HEK293 (cell line): ENCODE data around the gene LDLRAD2.

Source experiments
- CTCF ChIA-PET: fragments of 350-600 bp; formaldehyde crosslinking; extraction: SDS; loops from one replicate; lab custom pipeline; 2021; ENCODE audit warnings: antibody characterized with exemption; lab: Yijun Ruan, JAX
- POLR2A ChIA-PET: fragments of 300-600 bp; formaldehyde crosslinking; extraction: SDS; loops from one replicate; lab custom pipeline; 2020; ENCODE audit warnings: antibody characterized with exemption, inconsistent platforms; lab: Yijun Ruan, JAX
- H3K27ac ChIP-seq: fragments of 200-500 bp; sonication (Bioruptor generic); 2 replicates; pipeline ENCODE4 v1.5.1; 2014; ENCODE audit warnings: low read depth, low read length, control low read depth, inconsistent platforms; ENCODE audit errors: extremely low read depth
- H3K36me3 ChIP-seq, 2 experiments: fragments of 200-500 bp in 1 of 2; sonication (Bioruptor generic) in 1 of 2; 1 replicate in 1 of 2; 2 replicates in 1 of 2; pipeline ENCODE4 v1.5.1; 2014 to 2017; ENCODE audit warnings: inconsistent platforms in 2 of 2, low read length in 2 of 2; ENCODE audit not compliant: control insufficient read depth in 2 of 2, insufficient read depth in 1 of 2
- H3K4me1 ChIP-seq: fragments of 200-500 bp; sonication (Bioruptor generic); 2 replicates; pipeline ENCODE4 v1.5.1; 2014; ENCODE audit warnings: mild to moderate bottlenecking, low read length, inconsistent platforms; ENCODE audit not compliant: control insufficient read depth, insufficient read depth
- H3K4me3 ChIP-seq: 2 replicates; pipeline ENCODE4 v1.5.1; 2011; ENCODE audit warnings: low read depth, mild to moderate bottlenecking, control low read depth, low read length, moderate library complexity
- H3K9me3 ChIP-seq: fragments of 200-500 bp; sonication (Bioruptor generic); 2 replicates; pipeline ENCODE4 v1.5.1; 2014; ENCODE audit warnings: low read depth, low read length, inconsistent platforms; ENCODE audit not compliant: control insufficient read depth, insufficient read depth
- GLIS1 ChIP-seq: fragments of 450-650 bp; formaldehyde crosslinking; IDR thresholded peaks from 2 replicates; pipeline ENCODE4 v1.5.1; 2016; ENCODE audit warnings: missing biosample characterization, missing genetic modification characterization
- IKZF3 ChIP-seq: fragments of 450-650 bp; IDR thresholded peaks from 2 replicates; pipeline ENCODE4 v1.5.0; 2018; ENCODE audit warnings: missing biosample characterization, mild to moderate bottlenecking, missing genetic modification characterization, moderate library complexity
- KLF7 ChIP-seq: fragments of 450-650 bp; formaldehyde crosslinking; IDR thresholded peaks from 2 replicates; pipeline ENCODE4 v1.5.1; 2016; ENCODE audit warnings: missing biosample characterization, missing genetic modification characterization, borderline replicate concordance
- MEIS1 ChIP-seq: sonication (generic); formaldehyde crosslinking; IDR thresholded peaks from 2 replicates; pipeline ENCODE4 v1.8.1; 2022; ENCODE audit warnings: missing genetic modification reagents, mild to moderate bottlenecking, borderline replicate concordance
- MZF1 ChIP-seq: fragments of 450-650 bp; formaldehyde crosslinking; IDR thresholded peaks from 2 replicates; pipeline ENCODE4 v1.5.1; 2017; ENCODE audit warnings: missing biosample characterization, missing genetic modification characterization, borderline replicate concordance
- SALL2 ChIP-seq: fragments of 450-650 bp; formaldehyde crosslinking; IDR thresholded peaks from 2 replicates; pipeline ENCODE4 v1.5.0; 2017; ENCODE audit warnings: missing biosample characterization, mild to moderate bottlenecking, missing genetic modification characterization, borderline replicate concordance
- TRIM28 ChIP-seq: IDR thresholded peaks from 2 replicates; pipeline ENCODE4 v1.6.1; 2011; ENCODE audit warnings: low read length, control low read depth, borderline replicate concordance
- ZFP37 ChIP-seq: fragments of 450-650 bp; formaldehyde crosslinking; IDR thresholded peaks from 2 replicates; pipeline ENCODE4 v1.5.1; 2016; ENCODE audit warnings: missing biosample characterization, missing genetic modification characterization
- ZNF112 ChIP-seq: fragments of 450-650 bp; formaldehyde crosslinking; IDR thresholded peaks from 2 replicates; pipeline ENCODE4 v1.5.0; 2017; ENCODE audit warnings: missing biosample characterization, missing genetic modification characterization
- ZNF174 ChIP-seq: fragments of 450-650 bp; formaldehyde crosslinking; IDR thresholded peaks from 2 replicates; pipeline ENCODE4 v1.5.0; 2017; ENCODE audit warnings: missing biosample characterization, mild to moderate bottlenecking, missing genetic modification characterization
- ZNF175 ChIP-seq: fragments of 450-650 bp; formaldehyde crosslinking; IDR thresholded peaks from 2 replicates; pipeline ENCODE4 v1.5.1; 2016; ENCODE audit warnings: missing biosample characterization, missing genetic modification characterization
- ZNF2 ChIP-seq: fragments of 450-650 bp; formaldehyde crosslinking; IDR thresholded peaks from 2 replicates; pipeline ENCODE4 v1.5.1; 2016; ENCODE audit warnings: missing biosample characterization, missing genetic modification characterization
- ZNF202 ChIP-seq: fragments of 450-650 bp; formaldehyde crosslinking; IDR thresholded peaks from 2 replicates; pipeline ENCODE4 v1.5.1; 2016; ENCODE audit warnings: missing biosample characterization, missing genetic modification characterization, borderline replicate concordance
- ZNF24 ChIP-seq: fragments of 450-650 bp; formaldehyde crosslinking; IDR thresholded peaks from 2 replicates; pipeline ENCODE4 v1.5.1; 2016; ENCODE audit warnings: missing biosample characterization, missing genetic modification characterization
- ZNF549 ChIP-seq: fragments of 450-650 bp; IDR thresholded peaks from 2 replicates; pipeline ENCODE4 v1.5.1; 2018; ENCODE audit warnings: missing biosample characterization, missing genetic modification characterization, mild to moderate bottlenecking, inconsistent platforms, moderate library complexity
- ZNF555 ChIP-seq: fragments of 450-650 bp; formaldehyde crosslinking; conservative IDR thresholded peaks from 2 replicates; pipeline ENCODE4 v1.5.1; 2017; ENCODE audit warnings: missing biosample characterization, mild to moderate bottlenecking, missing genetic modification characterization, inconsistent platforms
- ZNF621 ChIP-seq: fragments of 450-650 bp; formaldehyde crosslinking; IDR thresholded peaks from 2 replicates; pipeline ENCODE4 v1.5.1; 2017; ENCODE audit warnings: missing biosample characterization, missing genetic modification characterization
- ZNF623 ChIP-seq: fragments of 450-650 bp; formaldehyde crosslinking; IDR thresholded peaks from 2 replicates; pipeline ENCODE4 v1.5.1; 2016; ENCODE audit warnings: missing biosample characterization, missing genetic modification characterization
- ZNF660 ChIP-seq: fragments of 450-650 bp; IDR thresholded peaks from 2 replicates; pipeline ENCODE4 v1.5.1; 2018; ENCODE audit warnings: missing biosample characterization, mild to moderate bottlenecking, missing genetic modification characterization
- ZNF670 ChIP-seq: fragments of 450-650 bp; formaldehyde crosslinking; IDR thresholded peaks from 2 replicates; pipeline ENCODE4 v1.5.1; 2016; ENCODE audit warnings: missing biosample characterization, missing genetic modification characterization, low read depth
- ZNF837 ChIP-seq: fragments of 450-650 bp; formaldehyde crosslinking; IDR thresholded peaks from 2 replicates; pipeline ENCODE4 v1.5.1; 2016; ENCODE audit warnings: missing biosample characterization, missing genetic modification characterization
- TF ChIP-seq, protein P1 (sequence below): fragments of 450-650 bp; formaldehyde crosslinking; IDR thresholded peaks from 2 replicates; pipeline ENCODE4 v1.5.1; 2016; ENCODE audit warnings: missing biosample characterization, missing genetic modification characterization

The LDLRAD2 gene, protein sequence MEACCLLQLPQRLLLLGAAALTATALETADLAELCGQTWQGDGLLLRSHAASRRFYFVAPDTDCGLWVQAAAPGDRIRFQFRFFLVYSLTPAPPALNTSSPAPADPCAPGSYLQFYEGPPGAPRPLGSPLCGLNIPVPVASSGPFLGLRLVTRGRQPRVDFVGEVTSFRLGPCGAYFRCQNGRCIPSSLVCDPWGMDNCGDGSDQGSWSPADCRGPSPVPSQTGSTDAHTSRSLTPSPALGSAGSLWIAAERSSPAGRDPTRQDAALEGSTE

DNA sequence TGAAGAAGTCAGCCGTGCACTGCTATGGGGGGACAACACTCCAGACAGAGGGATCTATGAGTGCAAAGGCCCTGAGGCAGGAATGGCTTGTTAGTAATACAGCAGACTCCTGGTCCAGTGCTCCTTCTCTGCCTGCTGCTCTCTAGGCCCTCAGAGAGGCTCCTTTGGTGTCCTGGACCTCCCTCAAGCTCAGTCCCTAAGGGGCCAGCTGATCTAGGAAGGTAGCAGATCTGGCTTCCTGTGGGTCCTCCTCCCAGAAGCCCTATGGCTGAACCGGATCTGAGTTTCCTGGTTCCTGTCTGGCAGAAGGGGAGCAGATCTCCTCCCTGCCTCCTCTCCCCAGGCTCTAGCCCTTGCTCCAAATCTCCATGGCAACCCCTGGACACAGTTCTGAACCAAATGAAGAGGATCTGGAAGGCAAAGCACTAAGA, at the start of gene LDLRAD2:
TSS of gene LDLRAD2 (plus strand) at position 391 of the 431 bp plus-strand sequence. CDS start 187 bp downstream, outside the sequence.
- no peaks in the 10 kb centered on the region for H3K4me1 ChIP-seq
- no peak within 1 kb of the TSS for H3K27ac ChIP-seq
- CTCF ChIA-PET, result interaction anchor here (0.7 kb wide), 1 partner anchor 91 kb away, joined by 3 read pairs; no protein-coding TSS in a partner anchor
- TF ChIP-seq ZNF623 (tag by site-specific recombination), result peak; percentile 89
- peak; percentile 45 for TF ChIP-seq GLIS1
- no peak for TF ChIP-seq TRIM28
- TF ChIP-seq SALL2 (tag by site-specific recombination), result no peak
- H3K36me3 ChIP-seq, result no peaks in the 10 kb centered on the region
- no peaks in the 10 kb centered on the region for H3K9me3 ChIP-seq
- H3K4me3 ChIP-seq, result no peak within 1 kb of the TSS
- POLR2A ChIA-PET, result no interaction called here

DNA sequence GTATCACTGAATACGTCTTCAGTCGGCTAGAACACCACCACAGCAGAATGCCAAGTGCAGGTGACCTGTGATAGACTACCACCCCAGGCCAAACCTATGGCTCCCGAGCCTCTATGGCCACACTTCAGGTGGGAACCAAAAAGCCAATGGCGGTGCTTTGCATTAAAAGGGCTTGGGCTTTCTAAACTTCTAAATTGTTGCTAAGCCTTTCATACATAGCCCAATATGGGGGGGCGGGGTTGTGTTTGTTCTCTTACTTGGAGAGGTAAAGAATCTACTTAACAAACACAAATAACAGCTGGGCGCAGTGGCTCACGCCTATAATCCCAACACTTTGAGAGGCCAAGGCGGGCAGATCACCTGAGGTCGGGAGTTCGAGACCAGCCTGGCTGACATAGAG, 48.8 kb upstream of the LDLRAD2 start:
- Histone ChIP-seq H3K36me3 (no peaks in the 10 kb centered on the region; a peak in 1 of 3 replicates), H3K4me3 (no peak overlapping the region), H3K9me3 (no peaks in the 10 kb centered on the region), H3K27ac (no peak overlapping the region), H3K4me1 (peaks cover 4% of the 10 kb centered on the region)
- ChIA-PET CTCF (no interaction called here), POLR2A (interaction anchor here (1.0 kb wide), 1 partner anchor 19 kb away, joined by 4 read pairs; no protein-coding TSS in a partner anchor)
- no peak for TF ChIP-seq ZNF202 (tag by site-specific recombination)
- no peak for TF ChIP-seq ZNF549 (tag by site-specific recombination)
- TF ChIP-seq ZNF24 (tag by site-specific recombination), result no peak
- TF ChIP-seq ZNF112 (tag by site-specific recombination), result no peak
- TF ChIP-seq ZNF660 (tag by site-specific recombination), result no peak
- TF ChIP-seq ZNF175 (tag by site-specific recombination), result no peak
- TF ChIP-seq ZNF670, result no peak
- no peak for TF ChIP-seq IKZF3
- no peak for TF ChIP-seq KLF7 (tag by site-specific recombination)
- no peak for TF ChIP-seq SALL2 (tag by site-specific recombination)
- no peak for TF ChIP-seq ZNF174 (tag by site-specific recombination)
- TF ChIP-seq ZNF2 (tag by site-specific recombination), result no peak
- TF ChIP-seq, protein P1, sequence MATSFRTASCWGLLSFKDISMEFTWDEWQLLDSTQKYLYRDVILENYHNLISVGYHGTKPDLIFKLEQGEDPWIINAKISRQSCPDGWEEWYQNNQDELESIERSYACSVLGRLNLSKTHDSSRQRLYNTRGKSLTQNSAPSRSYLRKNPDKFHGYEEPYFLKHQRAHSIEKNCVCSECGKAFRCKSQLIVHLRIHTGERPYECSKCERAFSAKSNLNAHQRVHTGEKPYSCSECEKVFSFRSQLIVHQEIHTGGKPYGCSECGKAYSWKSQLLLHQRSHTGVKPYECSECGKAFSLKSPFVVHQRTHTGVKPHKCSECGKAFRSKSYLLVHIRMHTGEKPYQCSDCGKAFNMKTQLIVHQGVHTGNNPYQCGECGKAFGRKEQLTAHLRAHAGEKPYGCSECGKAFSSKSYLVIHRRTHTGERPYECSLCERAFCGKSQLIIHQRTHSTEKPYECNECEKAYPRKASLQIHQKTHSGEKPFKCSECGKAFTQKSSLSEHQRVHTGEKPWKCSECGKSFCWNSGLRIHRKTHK (tag by site-specific recombination), result no peak
- TF ChIP-seq MEIS1, result no peak
- no peak for TF ChIP-seq ZNF555 (tag by site-specific recombination)
- no peak for TF ChIP-seq ZNF837 (tag by site-specific recombination)
- TF ChIP-seq ZFP37 (tag by site-specific recombination), result no peak
- TF ChIP-seq ZNF621 (tag by site-specific recombination), result no peak
- TF ChIP-seq MZF1 (tag by site-specific recombination), result no peak
